NCI-H748 (cell line): Measurements from ENCODE around the gene TSPAN15.
A peak's percentile ranks its signal among the peaks of the same experiment; 100 is the strongest.

Experiments used
- DNase-seq: peaks from one replicate; lab custom pipeline; 2025; ENCODE audit not compliant: unreplicated experiment; lab: John Stamatoyannopoulos, UW

Gene TSPAN15

DNA sequence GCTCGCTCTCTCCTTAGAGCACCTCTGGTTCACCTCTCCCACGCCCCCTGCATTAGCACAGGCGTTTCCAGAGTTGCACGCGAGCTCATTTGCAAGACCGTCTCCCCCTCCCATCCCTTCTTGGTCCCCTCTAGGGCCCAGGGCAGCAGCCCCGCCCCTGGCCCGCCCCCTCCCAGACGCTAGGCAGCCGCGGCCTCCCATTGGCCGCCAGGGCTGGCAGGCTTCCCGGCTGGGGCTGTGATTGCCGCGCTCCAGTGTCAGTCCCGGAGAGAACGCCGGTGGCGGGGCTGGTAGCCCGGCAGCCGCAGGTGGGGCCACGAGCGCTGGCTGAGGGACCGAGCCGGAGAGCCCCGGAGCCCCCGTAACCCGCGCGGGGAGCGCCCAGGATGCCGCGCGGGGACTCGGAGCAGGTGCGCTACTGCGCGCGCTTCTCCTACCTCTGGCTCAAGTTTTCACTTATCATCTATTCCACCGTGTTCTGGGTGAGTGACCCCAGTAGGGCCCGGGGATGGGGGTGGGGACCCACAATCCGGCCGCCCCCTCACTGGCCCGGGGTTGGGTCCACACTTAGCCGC lies at the start of gene TSPAN15:
TSPAN15 (plus strand) TSS at position 257 of the 575 bp plus-strand sequence; CDS start at position 387, 130 bp downstream.
- DNase-seq = peak; percentile 91

DNA sequence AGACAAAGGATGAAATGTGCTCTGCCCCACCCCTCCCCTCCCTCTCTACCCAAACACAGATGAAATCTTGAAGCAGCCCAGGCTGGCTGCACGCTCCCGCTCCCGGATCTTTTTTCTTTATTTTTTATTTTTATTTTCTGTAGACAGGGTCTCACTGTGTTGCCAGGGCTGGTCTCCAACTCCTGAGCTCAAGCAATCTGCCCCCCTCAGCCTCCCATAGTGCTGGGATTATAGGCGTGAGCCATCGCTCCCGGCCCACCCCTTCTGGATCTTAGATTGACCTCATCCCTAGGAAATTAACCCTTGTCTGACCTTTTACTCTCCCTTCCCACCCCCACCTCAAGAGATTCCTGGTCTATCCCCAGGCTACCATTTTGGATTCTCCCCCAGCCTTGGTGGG lies 48.9 kb upstream of the TSPAN15 start:
- no peak for DNase-seq

DNA sequence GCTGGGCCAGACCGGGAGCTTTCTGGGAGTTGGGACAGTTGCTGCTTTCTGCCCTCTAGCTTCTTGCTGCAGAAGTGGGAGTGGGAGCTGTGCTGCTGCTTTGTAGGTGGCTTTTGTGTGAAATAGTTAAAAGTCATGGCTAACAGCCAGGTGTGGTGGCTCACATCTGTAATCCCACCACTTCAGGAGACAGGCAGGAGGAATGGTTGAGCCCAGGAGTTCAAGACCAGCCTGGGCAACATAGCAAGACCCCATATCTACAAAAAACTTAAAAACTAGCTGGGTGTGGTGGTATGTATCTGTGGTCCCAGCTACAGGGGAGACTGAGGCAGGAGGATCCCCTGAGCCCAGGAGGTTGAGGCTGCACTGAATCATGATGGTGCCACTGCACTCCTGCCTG lies 48.2 kb upstream of the TSPAN15 start:
- no peak for DNase-seq

DNA sequence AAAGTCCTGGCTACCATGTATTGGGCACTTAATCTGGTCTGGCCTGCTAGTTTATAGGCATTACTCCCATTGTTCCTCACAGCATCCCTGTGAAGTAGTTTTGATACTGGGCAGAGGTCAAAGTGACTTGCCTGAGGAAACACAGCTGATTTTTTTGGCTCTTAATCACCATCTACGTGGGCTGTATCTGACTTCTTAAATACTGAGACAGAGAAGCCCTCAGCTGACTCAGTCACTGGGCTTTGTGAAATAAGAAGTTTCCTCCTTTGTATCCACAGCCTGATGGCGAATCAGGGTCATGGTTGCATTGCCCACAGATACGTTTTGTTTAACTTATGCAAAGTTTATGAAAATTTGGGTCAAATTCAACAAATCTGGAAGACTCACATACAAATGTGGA lies 47.7 kb upstream of the TSPAN15 start:
- DNase-seq = no peak

DNA sequence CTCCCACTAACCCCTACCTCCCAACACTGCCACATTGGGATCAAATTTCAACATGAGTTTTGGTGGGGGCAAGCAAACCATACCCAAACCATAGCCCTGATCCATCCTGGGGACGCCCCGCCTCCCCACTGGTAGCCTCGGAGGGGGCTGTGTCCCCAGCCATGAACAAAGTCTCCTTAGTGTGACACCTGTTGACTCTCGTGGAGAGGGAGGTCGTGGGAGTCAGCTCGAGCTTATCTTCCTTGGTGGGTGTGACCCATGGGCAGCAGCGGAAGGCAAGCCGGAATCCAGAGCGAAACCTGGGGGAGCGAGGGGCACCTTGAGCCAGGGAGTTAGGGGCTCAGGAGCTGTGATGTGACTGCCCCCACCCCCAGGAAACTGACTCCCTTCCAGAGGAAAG lies 46.5 kb upstream of the TSPAN15 start:
- DNase-seq = no peak

DNA sequence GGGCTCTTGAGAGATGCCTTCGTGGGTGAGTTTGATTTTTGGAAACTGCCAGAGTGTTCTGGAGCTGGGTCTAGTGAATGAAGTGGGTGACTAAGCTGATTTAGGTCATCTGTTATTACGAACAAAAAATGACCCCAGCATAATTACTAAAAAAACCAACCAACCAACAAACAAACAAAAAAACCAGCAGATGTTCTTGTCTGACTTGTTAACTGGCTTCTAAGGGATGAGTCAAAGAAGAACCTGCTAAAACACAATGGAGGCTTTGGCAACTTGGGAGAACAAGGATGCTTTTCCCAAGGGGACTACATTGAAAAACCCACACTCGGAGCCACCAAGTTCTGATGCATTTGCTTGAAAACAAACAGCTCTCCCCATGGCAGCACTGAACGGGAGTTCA lies 46.0 kb upstream of the TSPAN15 start:
- DNase-seq = no peak

DNA sequence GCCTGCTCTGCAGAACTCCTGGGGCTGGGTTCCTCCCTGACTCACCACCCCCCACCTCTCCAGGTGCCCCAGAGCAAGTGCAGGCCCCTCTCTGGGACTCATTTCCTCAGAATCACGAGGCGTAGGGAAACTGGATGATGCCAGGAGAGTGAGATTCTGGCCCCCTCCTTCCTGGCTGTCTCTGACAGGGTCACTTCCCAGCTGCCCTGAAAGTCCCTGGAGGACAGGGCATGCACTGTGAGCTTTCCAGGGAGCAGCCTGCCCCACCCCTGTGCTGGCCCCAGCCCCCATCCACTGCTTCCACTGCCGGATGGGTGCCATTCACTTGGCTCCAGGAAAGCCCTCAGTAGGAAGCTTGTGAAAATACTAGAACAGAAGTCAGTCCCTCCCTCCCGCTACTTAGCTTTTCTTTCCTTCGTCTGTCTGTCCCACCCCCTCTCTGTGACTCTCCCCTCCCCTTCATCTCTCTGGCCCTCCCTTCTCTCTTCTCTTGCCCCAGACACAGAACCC lies 44.9 kb upstream of the TSPAN15 start:
- DNase-seq = no peak

DNA sequence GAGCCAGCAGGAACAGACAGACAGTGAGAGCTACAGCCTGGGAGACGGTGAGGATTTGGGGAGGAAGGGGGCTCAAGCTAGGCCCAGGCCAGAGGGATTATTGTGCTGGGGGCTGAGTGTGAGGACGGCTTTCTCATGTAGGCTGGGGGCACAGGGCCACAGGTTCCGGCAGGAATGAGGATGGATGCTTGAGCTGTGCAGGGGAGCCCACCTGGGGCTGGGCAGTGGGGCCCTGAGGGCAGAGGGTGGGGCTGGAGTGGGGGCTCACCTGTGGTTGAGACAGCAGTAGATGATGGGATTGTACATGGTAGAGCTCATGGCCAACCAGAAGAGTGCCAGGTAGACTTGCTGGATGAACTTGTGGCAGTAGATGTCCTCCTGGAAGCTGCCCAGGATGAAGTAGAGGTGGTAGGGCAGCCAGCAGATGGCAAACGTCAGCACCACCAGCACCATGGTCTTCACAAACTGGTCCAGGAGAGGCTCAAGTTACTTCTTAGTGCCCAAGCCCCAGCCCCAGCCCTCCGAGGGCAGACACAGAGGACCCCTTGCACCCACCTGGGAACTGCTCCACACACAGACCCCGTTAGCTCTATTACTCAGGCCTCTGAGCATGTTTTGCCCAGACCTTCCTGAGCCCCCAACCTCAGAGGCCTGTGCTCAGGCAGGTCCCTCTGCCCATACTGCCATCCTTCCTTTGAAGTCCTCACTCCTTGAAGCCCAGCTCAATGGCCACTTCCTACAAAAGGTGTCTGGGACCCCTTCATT lies 44.3 kb upstream of the TSPAN15 start:
- DNase-seq = no peak

DNA sequence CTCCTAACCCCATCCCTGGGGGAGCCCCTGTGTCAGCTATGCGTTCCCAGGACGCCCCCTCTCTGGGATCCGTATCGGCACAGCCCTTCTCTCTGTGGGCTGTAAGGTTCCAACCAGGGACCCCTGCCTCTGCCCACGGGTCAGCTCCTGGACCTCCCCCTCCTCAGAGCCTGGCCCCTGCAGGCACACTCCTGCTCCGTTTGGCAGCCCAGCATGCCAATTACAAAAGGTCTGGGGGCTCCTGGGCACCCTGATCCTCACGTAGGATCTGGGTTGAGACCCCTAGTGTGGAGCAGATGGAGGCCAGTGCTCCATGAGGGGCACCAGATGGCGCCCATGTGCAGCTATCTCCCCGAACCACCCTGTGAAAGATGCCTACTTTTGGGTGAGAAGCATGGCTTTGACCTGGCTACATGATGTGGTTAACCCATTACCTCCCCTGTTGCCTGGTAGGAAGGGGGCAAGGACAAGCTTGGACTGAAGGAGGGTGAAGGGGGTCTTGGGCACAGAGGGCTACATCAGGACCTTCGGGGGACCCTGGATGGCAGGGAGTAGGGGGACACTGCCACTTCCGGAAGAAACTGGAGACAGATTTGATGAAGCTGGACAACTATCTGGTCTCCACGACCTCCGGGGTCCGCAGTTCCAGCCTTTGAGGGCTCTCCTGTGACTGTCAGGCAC lies 43.5 kb upstream of the TSPAN15 start:
- DNase-seq = peak; percentile 39

DNA sequence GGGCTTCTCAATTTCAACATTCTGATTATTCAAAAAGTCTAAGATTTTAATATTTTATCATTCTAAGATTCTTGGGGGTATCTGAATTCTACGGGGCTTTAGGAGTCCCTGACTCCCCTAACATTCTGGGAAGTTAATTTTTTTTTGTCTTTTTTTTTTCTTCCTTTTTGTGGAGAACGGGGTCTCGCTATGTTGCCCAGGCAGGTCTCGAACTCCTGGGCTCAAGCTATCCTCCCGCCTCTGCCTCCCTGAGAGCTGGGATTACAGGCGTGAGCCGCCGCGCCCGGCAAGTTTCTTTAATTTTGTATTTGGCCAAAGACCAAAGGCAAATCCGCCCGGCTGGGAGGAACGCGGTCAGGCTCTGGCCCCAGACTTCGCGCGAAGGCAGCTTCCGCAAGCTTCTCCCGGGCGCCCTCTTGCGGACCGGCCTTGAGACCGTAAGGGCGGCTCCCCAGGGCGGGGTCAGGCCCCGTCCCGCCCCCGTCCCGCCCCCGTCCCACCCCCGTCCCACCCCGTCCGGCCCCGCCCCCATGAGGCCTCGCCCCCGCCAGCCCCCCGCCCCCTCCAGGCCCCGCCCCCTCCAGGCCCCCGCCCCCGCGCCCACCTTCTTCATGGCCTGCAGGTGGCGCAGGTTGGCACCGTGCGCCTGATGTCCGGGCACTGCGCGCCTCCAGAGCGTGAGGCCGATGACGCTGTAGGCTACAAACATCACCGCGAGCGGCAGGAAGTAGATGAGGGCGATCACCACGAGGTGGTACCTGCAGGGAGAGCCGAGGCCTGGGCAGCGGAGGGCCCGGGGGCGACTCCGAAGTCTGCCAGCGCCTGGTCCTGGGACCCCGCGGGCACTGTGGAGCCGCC lies 42.7 kb upstream of the TSPAN15 start:
- peak; percentile 90 for DNase-seq

DNA sequence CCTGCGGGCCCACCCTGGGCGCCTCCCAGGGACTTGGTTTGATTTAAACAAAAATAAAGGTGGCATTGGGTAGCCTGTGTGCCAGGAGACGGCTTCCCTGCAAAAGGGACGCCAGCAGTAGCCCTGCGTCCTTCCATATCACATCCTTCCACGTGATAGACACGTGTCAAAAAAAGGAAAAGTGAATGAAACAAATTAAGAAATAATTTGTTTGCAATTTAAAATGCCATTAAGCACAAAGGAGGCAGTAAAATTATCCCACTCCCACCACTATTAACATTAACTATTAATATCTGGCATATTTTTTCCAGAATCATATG lies 42.1 kb upstream of the TSPAN15 start:
- DNase-seq = no peak

DNA sequence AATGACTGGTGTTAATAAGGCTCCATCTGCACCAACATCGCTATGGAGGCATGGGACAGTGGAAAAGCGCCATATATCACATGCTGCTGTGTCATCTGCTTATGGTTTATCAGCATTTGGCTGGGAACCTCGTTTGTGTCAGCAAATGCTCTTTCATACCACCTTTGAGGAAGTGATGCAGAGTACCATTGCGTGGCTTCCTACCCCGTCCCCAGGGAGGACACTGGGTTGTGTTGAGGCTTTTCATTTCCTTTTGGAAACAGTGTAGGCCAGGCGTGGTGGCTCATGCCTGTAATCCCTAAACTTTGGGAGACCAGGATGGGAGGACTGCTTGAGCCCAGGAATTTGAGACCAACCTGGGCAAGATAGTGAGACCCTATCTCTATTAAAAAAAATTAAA lies 41.3 kb upstream of the TSPAN15 start:
- DNase-seq = no peak

DNA sequence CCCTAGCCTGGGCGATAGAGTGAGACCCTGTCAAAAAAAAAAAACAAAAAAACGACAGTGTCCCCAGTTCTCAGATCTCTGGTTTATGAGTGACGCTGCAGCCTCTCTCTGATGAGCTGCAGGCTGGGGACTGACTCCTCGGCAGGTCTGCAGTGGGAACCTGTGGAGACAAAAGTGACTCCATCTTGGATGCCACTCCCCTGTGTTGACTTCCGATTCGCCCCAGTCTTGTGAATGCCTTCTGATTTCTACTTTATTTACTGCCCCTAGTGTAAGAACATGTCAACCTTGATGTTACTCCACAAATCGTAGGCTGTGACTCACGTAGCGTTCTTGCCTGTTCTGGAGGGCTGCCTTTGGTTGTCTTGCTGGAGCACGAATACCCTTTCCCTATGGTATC lies 40.8 kb upstream of the TSPAN15 start:
- no peak for DNase-seq

DNA sequence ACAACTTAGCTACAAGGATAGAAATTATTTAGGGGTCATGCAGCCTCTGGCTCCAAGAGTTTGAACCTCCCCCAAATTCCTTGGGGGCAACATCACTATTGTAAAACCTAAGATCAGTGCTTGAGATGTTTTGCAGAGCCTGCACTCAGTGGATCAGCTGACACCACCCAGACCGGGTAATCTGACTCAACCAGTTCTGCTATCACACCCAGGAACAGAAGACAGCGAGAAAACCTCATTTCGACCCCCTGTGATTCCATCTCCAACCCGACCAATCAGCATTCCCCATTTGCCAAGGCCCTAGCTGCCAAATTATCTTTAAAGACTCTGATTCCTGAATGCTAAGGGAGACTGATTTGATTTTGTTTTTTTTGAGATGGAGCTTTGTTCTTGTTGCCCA lies 39.8 kb upstream of the TSPAN15 start:
- no peak for DNase-seq

DNA sequence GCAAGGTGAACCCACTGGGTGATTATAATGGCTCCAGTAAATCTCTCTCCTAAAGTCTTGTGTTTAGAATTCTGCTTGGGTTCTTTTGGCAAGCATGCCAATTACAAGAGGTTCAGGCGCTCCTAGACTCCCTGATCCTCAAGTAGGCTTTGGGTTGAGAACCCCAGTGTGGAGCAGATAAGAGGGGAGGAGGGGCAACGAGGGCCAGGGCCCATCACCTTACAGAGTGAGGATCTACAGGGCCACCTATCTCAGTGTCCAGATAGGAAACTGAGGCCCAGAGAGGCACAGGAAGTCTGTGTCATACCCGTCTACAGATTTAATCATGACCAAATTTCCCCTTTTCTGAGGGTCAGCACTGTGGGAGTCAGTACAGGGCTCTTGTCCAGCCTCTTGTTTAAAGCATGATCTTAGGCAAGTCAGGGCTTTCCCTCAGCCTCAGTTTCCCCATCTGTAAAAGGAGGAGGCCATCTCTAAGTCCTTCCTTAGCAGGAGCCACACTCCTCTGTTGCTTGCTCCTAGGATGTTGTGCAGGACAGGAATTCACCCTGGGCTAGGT lies 39.0 kb upstream of the TSPAN15 start:
- DNase-seq = no peak

DNA sequence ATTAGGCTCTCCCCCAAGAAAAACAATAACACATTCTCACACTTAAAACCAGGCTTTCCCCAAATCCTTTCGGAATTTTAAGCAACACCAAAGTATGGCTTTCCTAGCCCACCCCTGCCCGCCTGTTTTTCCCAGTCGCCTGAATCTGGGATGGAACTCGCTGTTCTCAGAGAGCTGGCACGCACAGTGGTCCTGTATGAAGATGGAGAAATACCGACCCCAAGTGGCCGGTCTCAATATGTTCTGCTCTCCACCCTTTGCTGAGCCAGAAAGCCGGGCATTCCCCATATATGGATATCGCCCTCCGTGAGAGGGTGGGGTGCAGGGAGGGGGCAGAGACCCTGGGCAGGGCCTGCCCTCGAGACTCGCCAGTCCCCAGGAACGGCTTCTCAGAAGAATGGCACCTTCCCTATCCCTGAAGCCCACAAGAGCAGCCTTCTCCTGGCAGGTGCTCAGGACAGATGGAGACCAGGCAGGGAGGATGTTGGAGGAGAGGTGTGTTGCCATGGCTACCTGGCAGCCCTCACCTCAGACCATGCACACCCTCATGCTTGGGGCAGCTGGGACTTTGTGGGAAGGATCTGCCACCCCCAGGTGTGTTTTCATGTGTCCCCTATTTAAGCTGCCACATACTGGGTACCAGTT lies 37.9 kb upstream of the TSPAN15 start:
- peak; percentile 77 for DNase-seq

DNA sequence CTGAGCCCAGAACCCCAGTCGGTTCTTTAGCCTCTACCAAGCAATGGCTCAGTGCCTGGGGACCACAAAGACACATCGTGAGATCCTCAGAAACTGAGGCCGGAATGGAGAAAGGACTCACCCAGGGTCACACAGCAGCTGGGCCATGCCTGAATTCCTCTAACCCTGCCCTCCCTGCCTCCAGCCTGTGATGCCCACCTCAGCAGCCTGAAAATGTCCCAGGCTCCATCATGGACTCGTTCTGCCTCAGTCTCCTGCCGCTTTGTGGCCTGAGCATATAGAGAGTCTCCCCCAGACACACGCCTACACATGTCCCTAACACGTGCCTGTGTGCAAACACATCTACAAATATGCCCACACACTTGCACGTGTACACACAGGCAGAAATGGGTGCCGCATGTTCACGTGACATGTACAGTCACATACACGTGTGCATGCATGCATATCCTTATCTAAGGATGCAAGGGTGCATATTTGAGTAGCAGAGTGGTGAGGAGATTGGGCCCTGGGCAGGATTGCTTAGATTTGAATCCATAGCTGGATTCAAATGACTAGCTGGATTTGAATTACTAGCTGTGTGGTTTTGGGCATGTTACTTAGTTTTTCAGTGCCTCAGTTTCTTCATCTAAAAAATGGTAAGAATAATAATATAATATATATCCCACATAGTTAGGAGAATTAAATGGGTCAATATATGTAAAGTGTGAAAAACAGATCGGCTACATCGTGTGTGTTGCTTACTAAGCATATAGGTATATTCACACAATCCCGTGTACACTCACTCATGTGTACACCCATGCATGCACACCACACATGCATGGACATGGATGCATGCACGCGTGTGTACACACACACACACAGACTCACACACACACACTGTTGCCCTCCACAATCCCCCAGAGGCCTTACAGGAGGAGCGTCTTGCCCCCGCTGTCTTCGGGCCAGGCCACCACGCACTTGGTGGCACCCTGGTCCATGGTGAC lies 36.9 kb upstream of the TSPAN15 start:
- no peak for DNase-seq

DNA sequence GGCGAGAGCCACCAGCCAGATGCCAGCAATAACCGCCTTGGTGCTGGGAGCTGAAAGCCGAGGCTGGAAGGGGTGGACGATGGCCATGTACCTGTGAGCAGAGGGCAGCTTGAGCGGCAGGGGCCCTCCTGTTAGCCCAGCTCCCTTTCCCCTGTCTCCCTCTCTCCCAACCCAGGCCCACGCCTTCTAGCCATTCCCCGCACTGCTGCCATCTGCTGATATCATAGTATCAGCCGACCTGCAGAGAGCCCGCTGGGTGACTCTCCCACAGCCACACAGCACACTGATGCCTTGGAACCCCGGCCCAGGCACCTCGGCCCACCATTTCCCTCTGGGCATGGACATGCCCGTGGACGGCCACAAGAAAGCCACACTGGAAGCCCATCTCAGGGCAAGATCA lies 36.2 kb upstream of the TSPAN15 start:
- DNase-seq = no peak

DNA sequence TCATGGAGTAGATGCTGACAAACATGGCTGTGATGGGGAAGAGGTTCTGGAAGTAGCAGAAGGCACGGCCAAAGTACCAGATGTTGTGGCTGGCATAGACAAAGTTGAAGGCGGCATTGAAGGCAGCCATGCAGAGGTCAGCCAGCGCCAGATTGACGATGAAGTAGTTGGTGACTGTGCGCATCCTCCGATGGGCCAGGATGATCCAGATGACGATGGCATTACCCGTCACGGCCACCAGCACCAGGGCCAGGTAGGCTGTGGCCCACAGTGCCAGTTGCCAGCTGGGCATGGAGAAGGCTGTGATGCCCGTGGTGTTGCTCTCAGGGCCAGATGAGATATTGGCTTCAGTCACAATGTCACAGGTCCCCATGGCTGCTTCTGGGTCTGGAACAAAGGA lies 35.3 kb upstream of the TSPAN15 start:
- no peak for DNase-seq
